ENCODE data around the gene NUDT21.

The NUDT21 gene

DNA sequence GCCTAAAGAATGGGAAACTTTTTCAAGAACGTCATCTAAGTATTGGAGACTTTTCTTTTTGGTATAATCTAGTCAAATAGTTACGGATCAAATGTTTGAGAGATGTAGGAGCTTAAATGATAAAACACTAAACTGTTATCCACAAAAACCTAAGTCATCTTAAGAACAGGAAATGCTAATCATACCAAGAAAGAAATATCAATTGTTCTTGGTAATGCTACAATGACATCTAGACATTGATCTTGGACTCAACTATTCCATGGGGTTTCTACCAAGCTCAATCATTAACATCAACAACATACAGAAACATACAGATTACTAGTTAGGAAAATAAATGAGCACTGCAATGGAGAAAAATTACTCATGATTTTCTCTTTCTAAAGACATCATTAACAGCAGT is 3.8 kb downstream of the NUDT21 start:
- Histone ChIP-seq H3K79me1 (ENCODE audit: low read length) (no peaks in the 10 kb centered on the region), H3K56ac (ENCODE audit: low read length) (no peak overlapping the region), H3K27ac (ENCODE audit: low read depth, low read length) (no peak overlapping the region), H3K4ac (ENCODE audit: low read depth, low read length) (no peak overlapping the region), H3K18ac (ENCODE audit: low read length) (no peak overlapping the region), H3K79me2 (ENCODE audit: control insufficient read depth, insufficient read depth, low read length) (peaks cover 43% of the 10 kb centered on the region), H4K5ac (ENCODE audit: low read length) (no peak overlapping the region), H3K36me3 (ENCODE audit: control insufficient read depth, insufficient read depth, low read length) (no peaks in the 10 kb centered on the region), H3K4me1 (ENCODE audit: control insufficient read depth, low read depth, low read length) (peaks cover 3% of the 10 kb centered on the region), H3K9ac (ENCODE audit: low read length) (no peak overlapping the region), H3K4me2 (ENCODE audit: low read length) (no peak overlapping the region), H3K23ac (ENCODE audit: low read length) (no peak overlapping the region), H2BK120ac (ENCODE audit: low read depth, low read length) (no peak overlapping the region), H3K4me3 (ENCODE audit: low read length) (no peak overlapping the region), H2AK5ac (ENCODE audit: low read length) (no peak overlapping the region), H2BK5ac (ENCODE audit: low read length) (no peak overlapping the region), H2BK15ac (replicated peaks; ENCODE audit: low read depth) (no peak overlapping the region), H3K27me3 (ENCODE audit: insufficient read depth, low read length, poor library complexity) (no peaks in the 10 kb centered on the region), H4K8ac (ENCODE audit: low read depth, low read length) (no peak overlapping the region)
- WGBS (ENCODE audit: extremely low coverage, insufficient coverage, low lambda C conversion rate) = no CpG with 5 or more reads among the region's 2 CpGs
- DNase-seq = no peak

DNA sequence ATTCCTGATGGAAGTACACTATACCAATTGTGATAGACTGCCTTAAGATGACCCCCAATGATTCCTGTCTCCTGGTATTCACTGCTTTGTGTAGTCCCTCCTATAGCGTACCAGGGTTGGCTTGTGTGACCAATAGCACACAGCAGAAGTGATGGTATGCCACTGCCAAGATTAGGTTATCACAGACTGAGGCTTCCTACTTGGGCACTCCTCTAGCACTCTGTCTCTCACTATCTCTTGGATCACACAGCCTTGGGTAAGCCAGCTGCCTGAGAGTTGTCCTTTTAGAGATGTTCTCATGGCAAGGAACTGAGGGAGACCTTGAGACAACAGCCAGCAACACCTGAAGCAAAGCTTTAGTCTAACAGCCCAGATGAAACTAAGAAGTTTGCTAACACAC is 13.1 kb downstream of the NUDT21 start:
- no peak overlapping the region for H4K8ac ChIP-seq (ENCODE audit: low read depth, low read length)
- DNase-seq = no peak
- no peak overlapping the region for H3K56ac ChIP-seq (ENCODE audit: low read length)
- H3K4me2 ChIP-seq (ENCODE audit: low read length) = no peak overlapping the region
- H4K5ac ChIP-seq (ENCODE audit: low read length) = no peak overlapping the region
- H3K27me3 ChIP-seq (ENCODE audit: insufficient read depth, low read length, poor library complexity) = no peaks in the 10 kb centered on the region
- no peak overlapping the region for H3K9ac ChIP-seq (ENCODE audit: low read length)
- no peak overlapping the region for H3K18ac ChIP-seq (ENCODE audit: low read length)
- H3K27ac ChIP-seq (ENCODE audit: low read depth, low read length) = no peak overlapping the region
- no peak overlapping the region for H2BK15ac ChIP-seq (replicated peaks; ENCODE audit: low read depth)
- no CpG with 5 or more reads among the region's 1 CpG for WGBS (ENCODE audit: extremely low coverage, insufficient coverage, low lambda C conversion rate)
- H2AK5ac ChIP-seq (ENCODE audit: low read length) = no peak overlapping the region
- no peaks in the 10 kb centered on the region for H3K79me2 ChIP-seq (ENCODE audit: control insufficient read depth, insufficient read depth, low read length)
- no peak overlapping the region for H3K23ac ChIP-seq (ENCODE audit: low read length)
- H3K4me1 ChIP-seq (ENCODE audit: control insufficient read depth, low read depth, low read length) = no peaks in the 10 kb centered on the region
- no peak overlapping the region for H3K4ac ChIP-seq (ENCODE audit: low read depth, low read length)
- peaks cover 4% of the 10 kb centered on the region for H3K79me1 ChIP-seq (ENCODE audit: low read length)
- no peaks in the 10 kb centered on the region for H3K36me3 ChIP-seq (ENCODE audit: control insufficient read depth, insufficient read depth, low read length)
- no peak overlapping the region for H2BK120ac ChIP-seq (ENCODE audit: low read depth, low read length)
- H2BK5ac ChIP-seq (ENCODE audit: low read length) = no peak overlapping the region
- H3K4me3 ChIP-seq (ENCODE audit: low read length) = no peak overlapping the region

DNA sequence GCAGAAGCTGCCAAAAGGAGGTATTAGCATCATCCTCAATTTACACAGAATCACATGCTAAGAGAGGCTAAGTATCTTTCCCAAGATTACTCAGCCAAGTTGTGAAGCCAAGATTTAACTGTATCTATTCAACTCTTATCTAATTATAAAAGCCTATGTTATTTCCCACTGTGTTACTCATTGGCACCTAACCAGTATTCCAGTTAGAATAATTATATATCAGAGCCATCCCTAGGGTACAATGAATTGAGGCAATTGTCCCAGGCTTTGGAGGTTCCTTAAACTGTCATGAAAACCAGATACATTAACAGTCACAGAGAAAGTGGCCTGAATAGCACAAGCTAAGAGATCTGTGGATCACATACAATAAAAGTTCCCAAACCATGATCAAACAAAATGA is 14.9 kb downstream of the NUDT21 start:
- Histone ChIP-seq H3K27me3 (ENCODE audit: insufficient read depth, low read length, poor library complexity) (no peaks in the 10 kb centered on the region), H3K4me3 (ENCODE audit: low read length) (no peak overlapping the region), H2AK5ac (ENCODE audit: low read length) (no peak overlapping the region), H3K56ac (ENCODE audit: low read length) (no peak overlapping the region), H3K79me1 (ENCODE audit: low read length) (peaks cover 1% of the 10 kb centered on the region), H2BK15ac (replicated peaks; ENCODE audit: low read depth) (no peak overlapping the region), H4K8ac (ENCODE audit: low read depth, low read length) (no peak overlapping the region), H3K4ac (ENCODE audit: low read depth, low read length) (no peak overlapping the region), H3K4me1 (ENCODE audit: control insufficient read depth, low read depth, low read length) (no peaks in the 10 kb centered on the region), H2BK5ac (ENCODE audit: low read length) (no peak overlapping the region), H3K18ac (ENCODE audit: low read length) (no peak overlapping the region), H2BK120ac (ENCODE audit: low read depth, low read length) (no peak overlapping the region), H4K5ac (ENCODE audit: low read length) (no peak overlapping the region), H3K27ac (ENCODE audit: low read depth, low read length) (no peak overlapping the region), H3K9ac (ENCODE audit: low read length) (no peak overlapping the region), H3K79me2 (ENCODE audit: control insufficient read depth, insufficient read depth, low read length) (no peaks in the 10 kb centered on the region), H3K36me3 (ENCODE audit: control insufficient read depth, insufficient read depth, low read length) (no peaks in the 10 kb centered on the region), H3K23ac (ENCODE audit: low read length) (no peak overlapping the region), H3K4me2 (ENCODE audit: low read length) (no peak overlapping the region)
- DNase-seq = peak; percentile 42

DNA sequence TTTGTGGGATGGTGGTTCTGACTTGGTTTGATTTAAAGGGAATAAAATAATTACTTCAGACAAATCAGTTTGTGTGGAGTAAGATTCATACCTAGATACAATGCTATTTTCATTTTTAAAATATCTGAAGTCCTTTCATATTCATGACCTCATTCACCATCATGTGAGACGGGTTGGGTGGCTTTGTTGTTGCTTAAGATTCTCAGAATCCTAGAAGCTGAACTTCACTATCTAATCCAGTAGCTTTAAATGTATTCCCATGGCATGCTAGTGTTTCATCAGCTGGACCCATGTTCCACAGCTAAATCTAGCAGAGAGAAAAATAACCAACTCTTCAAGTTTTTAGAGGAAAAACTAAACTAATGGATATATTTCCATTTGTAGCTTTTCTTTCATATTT is 23.0 kb downstream of the NUDT21 start:
- no peak for DNase-seq

DNA sequence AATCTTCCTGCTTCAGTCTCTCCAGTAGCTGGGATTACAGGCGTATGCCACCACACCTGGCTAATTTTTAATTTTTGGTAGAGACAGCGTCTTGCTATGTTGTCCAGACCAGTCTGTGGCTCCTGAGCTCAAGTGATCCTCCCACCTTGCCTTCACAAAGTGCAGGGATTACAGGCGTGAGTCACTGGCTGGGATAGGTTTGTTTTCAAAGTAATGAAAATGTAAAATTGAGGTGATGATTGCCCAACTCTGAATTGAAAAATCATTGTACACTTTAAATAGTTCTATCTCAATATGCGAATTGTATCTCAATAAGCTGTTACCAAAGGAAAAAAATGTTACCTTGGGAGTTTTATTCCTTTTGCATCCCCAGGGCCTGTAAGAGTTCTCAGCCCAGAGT is 24.5 kb downstream of the NUDT21 start:
- Histone ChIP-seq H2BK5ac (ENCODE audit: low read length) (no peak overlapping the region), H3K27ac (ENCODE audit: low read depth, low read length) (no peak overlapping the region), H3K18ac (ENCODE audit: low read length) (no peak overlapping the region), H3K4ac (ENCODE audit: low read depth, low read length) (no peak overlapping the region), H3K27me3 (ENCODE audit: insufficient read depth, low read length, poor library complexity) (no peaks in the 10 kb centered on the region), H3K79me2 (ENCODE audit: control insufficient read depth, insufficient read depth, low read length) (peaks cover 14% of the 10 kb centered on the region), H3K9ac (ENCODE audit: low read length) (no peak overlapping the region), H2AK5ac (ENCODE audit: low read length) (no peak overlapping the region), H2BK15ac (replicated peaks; ENCODE audit: low read depth) (no peak overlapping the region), H3K4me1 (ENCODE audit: control insufficient read depth, low read depth, low read length) (peaks cover 16% of the 10 kb centered on the region), H3K23ac (ENCODE audit: low read length) (no peak overlapping the region), H4K8ac (ENCODE audit: low read depth, low read length) (no peak overlapping the region), H3K36me3 (ENCODE audit: control insufficient read depth, insufficient read depth, low read length) (peaks cover 2% of the 10 kb centered on the region), H3K4me2 (ENCODE audit: low read length) (no peak overlapping the region), H3K4me3 (ENCODE audit: low read length) (no peak overlapping the region), H3K79me1 (ENCODE audit: low read length) (peaks cover 11% of the 10 kb centered on the region), H3K56ac (ENCODE audit: low read length) (no peak overlapping the region), H2BK120ac (ENCODE audit: low read depth, low read length) (no peak overlapping the region), H4K5ac (ENCODE audit: low read length) (no peak overlapping the region)
- no peak for DNase-seq
- no CpG with 5 or more reads among the region's 4 CpGs for WGBS (ENCODE audit: extremely low coverage, insufficient coverage, low lambda C conversion rate)

More for the DNA sequence above, 23.0 kb downstream of the NUDT21 start:
- peaks cover 2% of the 10 kb centered on the region for H3K36me3 ChIP-seq (ENCODE audit: control insufficient read depth, insufficient read depth, low read length)
- WGBS (ENCODE audit: extremely low coverage, insufficient coverage, low lambda C conversion rate) = no CpG with 5 or more reads among the region's 1 CpG
- no peak overlapping the region for H3K4me3 ChIP-seq (ENCODE audit: low read length)
- H2BK5ac ChIP-seq (ENCODE audit: low read length) = no peak overlapping the region
- no peak overlapping the region for H2AK5ac ChIP-seq (ENCODE audit: low read length)
- H3K9ac ChIP-seq (ENCODE audit: low read length) = no peak overlapping the region
- H3K4me2 ChIP-seq (ENCODE audit: low read length) = no peak overlapping the region
- peaks cover 3% of the 10 kb centered on the region for H3K4me1 ChIP-seq (ENCODE audit: control insufficient read depth, low read depth, low read length)
- no peak overlapping the region for H4K8ac ChIP-seq (ENCODE audit: low read depth, low read length)
- H3K23ac ChIP-seq (ENCODE audit: low read length) = no peak overlapping the region
- H3K4ac ChIP-seq (ENCODE audit: low read depth, low read length) = no peak overlapping the region
- peaks cover 4% of the 10 kb centered on the region for H3K79me2 ChIP-seq (ENCODE audit: control insufficient read depth, insufficient read depth, low read length)
- H3K56ac ChIP-seq (ENCODE audit: low read length) = no peak overlapping the region
- peaks cover 5% of the 10 kb centered on the region for H3K79me1 ChIP-seq (ENCODE audit: low read length)
- no peaks in the 10 kb centered on the region for H3K27me3 ChIP-seq (ENCODE audit: insufficient read depth, low read length, poor library complexity)
- no peak overlapping the region for H4K5ac ChIP-seq (ENCODE audit: low read length)
- H2BK120ac ChIP-seq (ENCODE audit: low read depth, low read length) = no peak overlapping the region
- H3K18ac ChIP-seq (ENCODE audit: low read length) = no peak overlapping the region
- no peak overlapping the region for H2BK15ac ChIP-seq (replicated peaks; ENCODE audit: low read depth)
- H3K27ac ChIP-seq (ENCODE audit: low read depth, low read length) = no peak overlapping the region

DNA sequence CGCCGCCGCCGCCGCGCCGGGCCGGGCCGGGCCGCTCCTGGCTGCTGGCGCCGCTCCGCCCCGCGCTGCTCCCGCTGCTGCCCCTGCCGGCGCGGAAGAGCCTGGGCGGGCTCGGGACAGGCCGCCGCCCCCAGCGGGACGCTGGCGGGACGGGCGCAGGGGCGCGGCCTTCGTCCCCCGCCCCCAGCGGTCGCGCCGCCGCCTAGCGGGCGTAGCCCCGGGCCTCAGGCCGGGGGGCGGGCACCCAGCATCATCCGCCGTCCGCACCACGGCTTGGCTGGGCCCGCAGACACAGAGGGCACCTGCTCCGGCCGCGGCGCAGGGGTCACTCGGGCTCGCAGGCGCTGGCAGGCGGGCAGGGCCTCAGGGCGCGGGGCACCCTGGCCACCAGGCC is 25.7 kb downstream of the NUDT21 start, which contains the start of gene AMFR:
Gene AMFR, minus strand, starts transcription at position 107 of the 394 bp plus-strand sequence. CDS start 218 bp downstream, outside the sequence.
- H3K56ac ChIP-seq (ENCODE audit: low read length) = peak within 1 kb of the TSS; percentile 93
- H3K23ac ChIP-seq (ENCODE audit: low read length) = no peak within 1 kb of the TSS
- H3K27me3 ChIP-seq (ENCODE audit: insufficient read depth, low read length, poor library complexity) = no peaks in the 10 kb centered on the region
- peaks cover 9% of the 10 kb centered on the region for H3K79me1 ChIP-seq (ENCODE audit: low read length)
- H2BK5ac ChIP-seq (ENCODE audit: low read length) = peak within 1 kb of the TSS; percentile 37
- no peak within 1 kb of the TSS for H2AK5ac ChIP-seq (ENCODE audit: low read length)
- peak within 1 kb of the TSS; percentile 88 for H3K9ac ChIP-seq (ENCODE audit: low read length)
- peak; percentile 88 for DNase-seq
- peak within 1 kb of the TSS; percentile 100 for H3K18ac ChIP-seq (ENCODE audit: low read length)
- H3K4me2 ChIP-seq (ENCODE audit: low read length) = peak within 1 kb of the TSS; percentile 36
- H3K79me2 ChIP-seq (ENCODE audit: control insufficient read depth, insufficient read depth, low read length) = peaks cover 14% of the 10 kb centered on the region
- peak within 1 kb of the TSS; percentile 79 for H3K4me3 ChIP-seq (ENCODE audit: low read length)
- peak within 1 kb of the TSS; percentile 82 for H2BK120ac ChIP-seq (ENCODE audit: low read depth, low read length)
- no peaks in the 10 kb centered on the region for H3K36me3 ChIP-seq (ENCODE audit: control insufficient read depth, insufficient read depth, low read length)
- peaks cover 16% of the 10 kb centered on the region for H3K4me1 ChIP-seq (ENCODE audit: control insufficient read depth, low read depth, low read length)
- WGBS (ENCODE audit: extremely low coverage, insufficient coverage, low lambda C conversion rate) = no CpG with 5 or more reads among the region's 57 CpGs
- peak within 1 kb of the TSS; percentile 99 for H3K4ac ChIP-seq (ENCODE audit: low read depth, low read length)
- no peak within 1 kb of the TSS for H4K5ac ChIP-seq (ENCODE audit: low read length)
- peak within 1 kb of the TSS; percentile 70 for H4K8ac ChIP-seq (ENCODE audit: low read depth, low read length)
- H2BK15ac ChIP-seq (replicated peaks; ENCODE audit: low read depth) = peak within 1 kb of the TSS; percentile 74
- H3K27ac ChIP-seq (ENCODE audit: low read depth, low read length) = peak within 1 kb of the TSS; percentile 87

Measured in mesendoderm (in vitro differentiated cells).